GM23338 (cell line): ENCODE measurements around the gene MEGF11. TPM values are rescaled to one million over a fixed set of nuclear protein-coding genes. Genes with fewer than 3 reads are reported as not detected.

Experiments used
- ATAC-seq: fragments of 200-7000 bp; cut with Tn5 transposase; 3 replicates; pipeline ENCODE4 v1.9.1; 2020
- DNase-seq: peaks from one replicate; pipeline ENCODE4 v3.0.0-alpha.2; 2015; ENCODE audit warnings: low spot score
- H2AFZ ChIP-seq: fragments of 200-600 bp; sonication (generic); 2 replicates; pipeline ENCODE4 v1.8.0; 2016; ENCODE audit warnings: antibody characterized with exemption, mild to moderate bottlenecking, moderate library complexity
- H3F3A ChIP-seq: fragments of 200-600 bp; sonication (generic); replicated peaks from 2 replicates; pipeline ENCODE4 v1.8.0; 2017; ENCODE audit warnings: antibody characterized with exemption, mixed run types, low read depth
- H3K27ac ChIP-seq: fragments of 200-600 bp; sonication (generic); 2 replicates; pipeline ENCODE4 v1.6.1; 2016; ENCODE audit warnings: low read depth
- H3K27me3 ChIP-seq: fragments of 200-600 bp; sonication (generic); 2 replicates; pipeline ENCODE4 v1.8.0; 2016; ENCODE audit warnings: mild to moderate bottlenecking, mixed run types, moderate library complexity; ENCODE audit not compliant: insufficient read depth
- H3K36me3 ChIP-seq: fragments of 200-600 bp; sonication (generic); 2 replicates; pipeline ENCODE4 v1.8.0; 2016; ENCODE audit warnings: mild to moderate bottlenecking; ENCODE audit not compliant: insufficient read depth
- H3K4me1 ChIP-seq: fragments of 200-600 bp; sonication (generic); 2 replicates; pipeline ENCODE4 v1.8.0; 2016; ENCODE audit warnings: mild to moderate bottlenecking, moderate library complexity; ENCODE audit not compliant: insufficient read depth
- H3K4me2 ChIP-seq: fragments of 200-600 bp; sonication (generic); 2 replicates; pipeline ENCODE4 v1.7.1; 2017; ENCODE audit warnings: mixed run types
- H3K4me3 ChIP-seq: fragments of 200-600 bp; sonication (generic); 2 replicates; pipeline ENCODE4 v1.6.1; 2016; ENCODE audit warnings: mixed run types
- H3K79me2 ChIP-seq: fragments of 200-600 bp; sonication (generic); replicated peaks from 2 replicates; pipeline ENCODE4 v1.8.0; 2017; ENCODE audit warnings: mild to moderate bottlenecking; ENCODE audit not compliant: insufficient read depth
- H3K9me2 ChIP-seq: fragments of 200-600 bp; sonication (generic); 2 replicates; pipeline ENCODE4 v1.8.0; 2017; ENCODE audit not compliant: insufficient read depth
- H4K20me1 ChIP-seq: fragments of 200-600 bp; sonication (generic); replicated peaks from 2 replicates; pipeline ENCODE4 v1.8.0; 2017; ENCODE audit warnings: mild to moderate bottlenecking; ENCODE audit not compliant: insufficient read depth
- H3K27ac Mint-ChIP-seq: 2 replicates; pipeline ENCODE4 v1.8.0; 2020; ENCODE audit warnings: inconsistent platforms, mild to moderate bottlenecking, moderate library complexity, mixed read lengths
- H3K27me3 Mint-ChIP-seq: 3 replicates; pipeline ENCODE4 v1.8.0; 2022; ENCODE audit warnings: low read depth, mild to moderate bottlenecking, moderate library complexity, mixed read lengths, inconsistent platforms; ENCODE audit not compliant: insufficient read depth, poor library complexity
- H3K36me3 Mint-ChIP-seq: 3 replicates; pipeline ENCODE4 v1.8.0; 2021; ENCODE audit warnings: low read depth, mild to moderate bottlenecking, inconsistent platforms, moderate library complexity, mixed read lengths
- H3K4me1 Mint-ChIP-seq: 3 replicates; pipeline ENCODE4 v1.8.0; 2020; ENCODE audit warnings: mild to moderate bottlenecking, inconsistent platforms, mixed read lengths
- H3K4me3 Mint-ChIP-seq: 3 replicates; pipeline ENCODE4 v1.8.0; 2021; ENCODE audit warnings: moderate library complexity, mild to moderate bottlenecking, inconsistent platforms, mixed read lengths
- H3K9me3 Mint-ChIP-seq: 3 replicates; pipeline ENCODE4 v1.8.0; 2020; ENCODE audit warnings: moderate library complexity, mild to moderate bottlenecking, inconsistent platforms, mixed read lengths
- CREB1 ChIP-seq: fragments of 250-450 bp; sonication (Bioruptor Pico); IDR thresholded peaks from 2 replicates; pipeline ENCODE4 v1.5.0; 2020; ENCODE audit warnings: low read depth, mild to moderate bottlenecking, moderate library complexity
- CTCF ChIP-seq, 2 experiments: fragments of 200-600 bp in 1 of 2; sonication (generic) in 1 of 2; conservative IDR thresholded peaks; 2 replicates each; pipeline versions ENCODE4 v1.5.1 to v1.6.1; 2016 to 2017; ENCODE audit warnings: antibody characterized with exemption in 2 of 2, low read depth in 2 of 2, mild to moderate bottlenecking in 2 of 2, moderate library complexity in 1 of 2
- EZH2phosphoT487 ChIP-seq: fragments of 200-600 bp; sonication (generic); IDR thresholded peaks from one replicate; pipeline ENCODE4 v1.8.1; 2018; ENCODE audit warnings: antibody characterized with exemption; ENCODE audit not compliant: unreplicated experiment
- JUNB ChIP-seq: IDR thresholded peaks from one replicate; pipeline ENCODE4 v1.6.1; 2016; ENCODE audit warnings: antibody characterized with exemption; ENCODE audit not compliant: unreplicated experiment
- NANOG ChIP-seq: IDR thresholded peaks from 2 replicates; pipeline ENCODE4 v1.6.1; 2016; ENCODE audit warnings: antibody characterized with exemption, borderline replicate concordance
- POLR2AphosphoS5 ChIP-seq: IDR thresholded peaks from 2 replicates; pipeline ENCODE4 v1.6.1; 2016; ENCODE audit warnings: antibody characterized with exemption, low read depth
- REST ChIP-seq: IDR thresholded peaks from one replicate; pipeline ENCODE4 v1.6.1; 2018; ENCODE audit warnings: antibody characterized with exemption; ENCODE audit not compliant: unreplicated experiment
- STAT1 ChIP-seq: IDR thresholded peaks from one replicate; pipeline ENCODE4 v1.6.1; 2016; ENCODE audit warnings: antibody characterized with exemption; ENCODE audit not compliant: unreplicated experiment
- ZNF114 ChIP-seq: fragments of 250-450 bp; sonication (Bioruptor Pico); IDR thresholded peaks from 2 replicates; pipeline ENCODE4 v1.5.0; 2020; ENCODE audit warnings: mild to moderate bottlenecking, moderate library complexity
- ZNF331 ChIP-seq: fragments of 250-450 bp; sonication (Bioruptor Pico); IDR thresholded peaks from 2 replicates; pipeline ENCODE4 v1.5.0; 2020; ENCODE audit warnings: low read depth, mild to moderate bottlenecking, moderate library complexity
- ZNF462 ChIP-seq: fragments of 250-450 bp; sonication (Bioruptor Pico); IDR thresholded peaks from 2 replicates; pipeline ENCODE4 v1.5.0; 2020; ENCODE audit warnings: mild to moderate bottlenecking, moderate library complexity
- polyA plus RNA-seq: library from polyadenylated mRNA; unstranded; fragments of >200 nt; fragmentation: Nextera tagmentation; extraction: Ambion mirVana; gene quantifications from 2 replicates; pipeline ENCODE4 v1.2.1, GENCODE V29; 2016
- total RNA-seq: library from RNA; depleted of rRNA; stranded (reverse); fragments of >200 nt; shearing (Covaris generic); gene quantifications from 2 replicates; pipeline ENCODE4 v1.2.3, GENCODE V29; 2014

The MEGF11 gene
- total and polyA plus RNA-seq, 2 experiments from 2014 or later = 1.3 to 1.9 TPM

- no peaks in the 10 kb centered on the region for H3K27me3 ChIP-seq
- no peak overlapping the region for H3K27ac ChIP-seq
- H3K36me3 ChIP-seq = no peaks in the 10 kb centered on the region
- Mint-ChIP-seq H3K27ac (no peak overlapping the region), H3K4me1 (peaks cover 3% of the 10 kb centered on the region; the same call in 2 of the 3 replicates), H3K36me3 (no peaks in the 10 kb centered on the region), H3K9me3 (no peaks in the 10 kb centered on the region), H3K4me3 (no peak overlapping the region), H3K27me3 (peaks cover 9% of the 10 kb centered on the region)
- no peaks in the 10 kb centered on the region for H3F3A ChIP-seq
- no peaks in the 10 kb centered on the region for H4K20me1 ChIP-seq
- H3K79me2 ChIP-seq = no peaks in the 10 kb centered on the region
- no peaks in the 10 kb centered on the region for H3K9me2 ChIP-seq
- H3K4me1 ChIP-seq = no peaks in the 10 kb centered on the region
- no peak overlapping the region for H3K4me3 ChIP-seq
- no peak for ATAC-seq
- DNase-seq = no peak
- TF ChIP-seq CTCF (conservative IDR thresholded peaks at IDR 0.05; ENCODE audit: low read depth in 2 of 2) = no peak
- no peak for TF ChIP-seq ZNF331 (CRISPR knock-in tag)
- TF ChIP-seq EZH2phosphoT487 = no peak
- no peak overlapping the region for H3K4me2 ChIP-seq
- H2AFZ ChIP-seq = no peak overlapping the region
Observed at GRCh38 chr15:65937054-65937453, 316.5 kb downstream of the MEGF11 start.

GRCh38 chr15:65936282-65936681 is 317.3 kb downstream of the MEGF11 start:
- no peak for DNase-seq
- no peak overlapping the region for H3K4me3 Mint-ChIP-seq
- no peaks in the 10 kb centered on the region for H3K36me3 ChIP-seq
- H3K9me3 Mint-ChIP-seq = no peaks in the 10 kb centered on the region
- no peak overlapping the region for H2AFZ ChIP-seq
- no peaks in the 10 kb centered on the region for H3K36me3 Mint-ChIP-seq
- H3K27ac ChIP-seq = no peak overlapping the region
- no peaks in the 10 kb centered on the region for H3K79me2 ChIP-seq
- H3K4me1 ChIP-seq = no peaks in the 10 kb centered on the region
- H4K20me1 ChIP-seq = no peaks in the 10 kb centered on the region
- no peaks in the 10 kb centered on the region for H3K9me2 ChIP-seq
- no peak overlapping the region for H3K4me3 ChIP-seq
- ATAC-seq = no peak
- no peak overlapping the region for H3K27ac Mint-ChIP-seq
- peaks cover 3% of the 10 kb centered on the region; the same call in 2 of the 3 replicates for H3K4me1 Mint-ChIP-seq
- no peaks in the 10 kb centered on the region for H3K27me3 ChIP-seq
- H3K27me3 Mint-ChIP-seq = peaks cover 6% of the 10 kb centered on the region
- no peaks in the 10 kb centered on the region for H3F3A ChIP-seq
- H3K4me2 ChIP-seq = no peak overlapping the region
- TF ChIP-seq POLR2AphosphoS5 (no peak), STAT1 (no peak), NANOG (no peak), ZNF462 (CRISPR knock-in tag) (no peak), CREB1 (CRISPR knock-in tag) (no peak), REST (no peak), ZNF114 (CRISPR knock-in tag) (no peak), EZH2phosphoT487 (no peak), ZNF331 (CRISPR knock-in tag) (no peak), JUNB (no peak)
